GM23338 (cell line): Measurements from ENCODE around the gene EEPD1.

Source experiments
- CREB1 ChIP-seq: fragments of 250-450 bp; sonication (Bioruptor Pico); IDR thresholded peaks from 2 replicates; pipeline ENCODE4 v1.5.0; 2020; ENCODE audit warnings: low read depth, mild to moderate bottlenecking, moderate library complexity
- POLR2AphosphoS5 ChIP-seq: IDR thresholded peaks from 2 replicates; pipeline ENCODE4 v1.6.1; 2016; ENCODE audit warnings: antibody characterized with exemption, low read depth

DNA sequence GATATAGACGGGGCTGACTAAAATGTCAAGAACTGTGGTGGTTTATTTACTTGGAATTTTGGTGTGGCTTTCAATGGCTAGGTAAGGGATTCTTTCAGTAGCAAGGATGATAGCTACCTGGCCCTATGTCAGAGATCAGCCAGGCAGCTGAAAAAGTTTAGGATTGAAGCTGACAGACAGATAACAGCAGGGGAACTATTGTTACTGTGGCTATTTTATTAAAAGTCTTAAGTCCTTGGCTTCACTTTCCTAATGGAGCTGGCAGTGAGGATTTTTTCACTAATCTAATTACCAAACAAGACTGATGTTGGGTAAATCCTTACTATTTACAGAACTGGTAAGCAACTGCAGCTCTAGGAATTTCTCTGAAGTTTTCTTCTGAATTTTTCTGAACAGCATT is 164.2 kb downstream of the EEPD1 start:
- TF ChIP-seq POLR2AphosphoS5: no peak
- TF ChIP-seq CREB1 (CRISPR knock-in tag): no peak
